Spleen (tissue), 7 donors: ENCODE data around the gene SZRD1.

ENCODE experiments used
- CTCF ChIP-seq, 11 experiments: fragments of 200-600 bp in 7 of 11; fragments of 450-650 bp in 4 of 11; sonication (generic) in 4 of 11; IDR thresholded peaks in 8 of 11; conservative IDR thresholded peaks in 3 of 11; 1 replicate in 7 of 11; 2 replicates in 4 of 11; pipeline versions ENCODE4 v1.4.0 to v1.8.0; 2016 to 2021; ENCODE audit warnings: antibody characterized with exemption in 11 of 11, inconsistent platforms in 4 of 11, mild to moderate bottlenecking in 1 of 11
- POLR2A ChIP-seq, 3 donors: fragments of 450-650 bp; IDR thresholded peaks; one replicate each; pipeline ENCODE4 v1.5.1; 2017; ENCODE audit warnings: antibody characterized with exemption in 3 of 3, mild to moderate bottlenecking in 1 of 3
- POLR2AphosphoS5 ChIP-seq, 3 donors: sonication (generic); formaldehyde crosslinking; IDR thresholded peaks; one replicate each; pipeline ENCODE4 v1.5.1; 2017; ENCODE audit warnings: antibody characterized with exemption in 3 of 3
- donor health status: DM: no; HTN: no; CAD: no; lungs with moderate emphysema.
- donor health status: DM: no; HTN: no; CAD: no.
- donor health status: DM: no; HTN: no; CAD: no.

GRCh38 chr1:16442941-16443340 is 75.9 kb downstream of the SZRD1 start:
- no peak for TF ChIP-seq CTCF (IDR thresholded peaks at IDR 0.05 in 8 of 11, conservative IDR thresholded peaks at IDR 0.05 in 3 of 11)
- no peak for TF ChIP-seq POLR2A (IDR thresholded peaks at IDR 0.05)
- TF ChIP-seq POLR2AphosphoS5 (IDR thresholded peaks at IDR 0.05) = no peak
